Fibroblast of the aortic adventitia (primary cell): ENCODE data around the gene FAM98C. TPM values are rescaled to one million over a fixed set of nuclear protein-coding genes. Genes with fewer than 3 reads are reported as not detected.

Source experiments
- DNase-seq: peaks from one replicate; pipeline ENCODE4 v3.0.0-alpha.2; 2010; ENCODE audit warnings: low read depth
- H3K4me3 ChIP-seq: 2 replicates; pipeline ENCODE4 v1.5.1; 2011; ENCODE audit warnings: low read depth, mild to moderate bottlenecking, control low read depth, low read length, moderate library complexity
- total RNA-seq: library from RNA; depleted of rRNA; stranded (reverse); fragments of >200 nt; gene quantifications from 2 replicates; pipeline ENCODE4 v1.2.3, GENCODE V29; 2012; ENCODE audit warnings: low replicate concordance
- TF ChIP-seq, protein P1 (sequence below): IDR thresholded peaks from 2 replicates; pipeline ENCODE4 v1.5.1; 2011; ENCODE audit warnings: mild to moderate bottlenecking, low read length, control low read depth, inconsistent platforms; ENCODE audit not compliant: insufficient read depth

FAM98C gene
- total RNA-seq, 1 donor: 11.9 TPM

DNA sequence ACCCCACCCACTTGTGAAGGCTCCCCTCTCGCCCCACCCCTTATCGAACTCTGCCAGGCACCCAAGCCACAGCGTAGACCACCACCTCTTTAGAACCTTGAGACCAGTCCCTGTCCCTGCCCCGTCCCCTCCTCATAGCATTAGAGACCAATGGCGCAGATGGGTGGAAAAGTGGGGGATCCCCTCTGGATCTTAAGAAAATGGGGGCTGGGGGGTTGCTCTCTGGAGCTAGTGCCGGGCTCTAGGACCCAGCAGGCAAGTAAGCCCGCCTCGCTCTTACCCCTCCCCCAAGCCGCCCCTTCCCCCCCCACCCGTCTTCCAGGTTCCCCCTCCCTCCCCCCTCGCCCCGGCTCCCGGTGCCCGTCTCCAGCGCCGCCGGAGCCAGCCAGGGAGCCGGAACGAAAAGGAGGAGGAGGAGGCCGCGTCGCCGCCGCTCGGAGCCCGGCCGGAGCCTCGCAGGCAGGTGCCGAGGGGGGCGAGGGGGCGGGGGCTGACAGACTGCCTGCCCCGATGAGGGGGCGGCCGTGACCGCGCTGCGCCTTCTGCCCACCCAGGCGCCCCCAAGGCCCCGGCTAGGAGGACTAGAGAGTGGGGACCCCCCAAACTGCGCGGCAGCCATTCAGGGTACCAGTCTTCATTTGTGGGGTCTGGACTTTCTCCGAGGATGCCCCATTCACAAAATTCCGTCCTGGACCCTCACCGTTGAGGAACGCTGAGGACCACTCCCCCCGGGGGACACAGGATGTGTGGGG, 14.4 kb upstream of the FAM98C start, which contains the start of gene SPRED3:
SPRED3 (plus strand) TSS at position 349 of the 752 bp plus-strand sequence. CDS start 1,606 bp downstream, outside the sequence.
- H3K4me3 ChIP-seq: peak within 1 kb of the TSS; percentile 90
- TF ChIP-seq, protein P1, sequence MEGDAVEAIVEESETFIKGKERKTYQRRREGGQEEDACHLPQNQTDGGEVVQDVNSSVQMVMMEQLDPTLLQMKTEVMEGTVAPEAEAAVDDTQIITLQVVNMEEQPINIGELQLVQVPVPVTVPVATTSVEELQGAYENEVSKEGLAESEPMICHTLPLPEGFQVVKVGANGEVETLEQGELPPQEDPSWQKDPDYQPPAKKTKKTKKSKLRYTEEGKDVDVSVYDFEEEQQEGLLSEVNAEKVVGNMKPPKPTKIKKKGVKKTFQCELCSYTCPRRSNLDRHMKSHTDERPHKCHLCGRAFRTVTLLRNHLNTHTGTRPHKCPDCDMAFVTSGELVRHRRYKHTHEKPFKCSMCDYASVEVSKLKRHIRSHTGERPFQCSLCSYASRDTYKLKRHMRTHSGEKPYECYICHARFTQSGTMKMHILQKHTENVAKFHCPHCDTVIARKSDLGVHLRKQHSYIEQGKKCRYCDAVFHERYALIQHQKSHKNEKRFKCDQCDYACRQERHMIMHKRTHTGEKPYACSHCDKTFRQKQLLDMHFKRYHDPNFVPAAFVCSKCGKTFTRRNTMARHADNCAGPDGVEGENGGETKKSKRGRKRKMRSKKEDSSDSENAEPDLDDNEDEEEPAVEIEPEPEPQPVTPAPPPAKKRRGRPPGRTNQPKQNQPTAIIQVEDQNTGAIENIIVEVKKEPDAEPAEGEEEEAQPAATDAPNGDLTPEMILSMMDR: no peak
- no peak for DNase-seq

GRCh38 chr19:38389101-38389925, 13.6 kb upstream of the FAM98C start:
- TF ChIP-seq, protein P1: no peak
- peak overlapping the region; percentile 90 for H3K4me3 ChIP-seq
- DNase-seq: peak; percentile 76

GRCh38 chr19:38389957-38390924, 12.7 kb upstream of the FAM98C start:
- TF ChIP-seq, protein P1: no peak
- H3K4me3 ChIP-seq: peak overlapping the region; percentile 90
- no peak for DNase-seq

- TF ChIP-seq, protein P1: no peak
- no peak overlapping the region for H3K4me3 ChIP-seq
- no peak for DNase-seq
Measured at GRCh38 chr19:38391911-38392464, 10.9 kb upstream of the FAM98C start.

DNA sequence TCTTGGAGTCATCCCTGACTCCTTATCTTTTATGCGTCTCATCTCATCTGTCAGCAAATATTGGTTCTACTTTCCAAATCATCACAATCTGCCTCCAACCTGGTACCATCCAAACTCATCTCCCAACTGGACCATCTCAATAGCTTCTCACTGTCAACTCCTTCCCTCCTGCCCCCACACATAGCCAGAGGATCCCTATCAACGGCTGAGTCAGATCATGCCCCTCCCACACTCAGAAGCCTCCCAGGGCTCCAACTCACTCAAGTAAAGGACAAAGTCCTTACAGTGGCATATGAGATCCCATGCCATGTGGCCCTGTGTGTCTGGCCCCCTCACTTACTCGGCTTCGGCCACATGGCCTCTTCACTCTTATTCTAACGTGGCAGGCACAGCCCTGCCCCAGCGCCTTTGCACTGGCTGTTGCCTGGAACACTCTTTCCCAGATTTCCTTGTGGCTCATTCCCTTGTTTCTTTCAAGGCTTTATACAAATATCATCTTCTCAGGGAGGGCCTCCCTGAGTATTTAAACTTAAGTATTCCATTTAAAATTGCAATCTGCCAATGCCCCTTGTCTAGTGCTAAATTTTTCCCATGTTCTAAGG, 10.1 kb upstream of the FAM98C start:
- H3K4me3 ChIP-seq: no peak overlapping the region
- no peak for DNase-seq
- TF ChIP-seq, protein P1: no peak
